C4-2B (cell line): ENCODE measurements around the gene GRIK4.

ENCODE experiments used
- H3K27ac ChIP-seq: fragments of 450-650 bp; 2 replicates; pipeline ENCODE4 v1.5.1; 2017
- CTCF ChIP-seq: fragments of 450-650 bp; conservative IDR thresholded peaks from 2 replicates; pipeline ENCODE4 v1.5.1; 2017; ENCODE audit warnings: mild to moderate bottlenecking
- ZFX ChIP-seq: fragments of 450-650 bp; IDR thresholded peaks from 2 replicates; pipeline ENCODE4 v1.6.1; 2017

Gene GRIK4

GRCh38 chr11:120546312-120547205 is 35.0 kb downstream of the GRIK4 start:
- TF ChIP-seq ZFX = no peak
- no peak for TF ChIP-seq CTCF
- no peak overlapping the region for H3K27ac ChIP-seq

DNA sequence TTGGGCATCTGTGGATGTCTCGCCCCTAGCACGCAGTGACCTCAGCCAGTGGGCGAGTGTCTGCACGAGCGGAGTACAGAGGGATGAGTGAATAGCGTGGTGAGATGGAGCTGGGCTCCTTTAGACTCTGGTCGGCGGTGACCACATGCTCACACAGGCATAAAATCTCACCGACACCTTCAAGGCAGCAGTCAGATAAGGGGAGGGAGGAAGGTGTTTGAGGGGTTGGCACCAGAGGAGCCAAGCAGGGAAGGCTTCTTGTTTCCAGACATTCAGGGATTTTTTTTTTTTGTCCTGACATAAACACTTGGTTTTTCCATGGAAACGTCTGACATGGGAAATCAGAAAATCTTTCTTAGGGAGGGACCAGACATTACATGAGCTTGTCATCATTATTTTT is 35.8 kb downstream of the GRIK4 start:
- TF ChIP-seq CTCF = no peak
- TF ChIP-seq ZFX = no peak
- no peak overlapping the region for H3K27ac ChIP-seq

- H3K27ac ChIP-seq = no peak overlapping the region
- TF ChIP-seq ZFX = no peak
- no peak for TF ChIP-seq CTCF
These were observed 36.5 kb downstream of the GRIK4 start for GRCh38 chr11:120547811-120548681.

DNA sequence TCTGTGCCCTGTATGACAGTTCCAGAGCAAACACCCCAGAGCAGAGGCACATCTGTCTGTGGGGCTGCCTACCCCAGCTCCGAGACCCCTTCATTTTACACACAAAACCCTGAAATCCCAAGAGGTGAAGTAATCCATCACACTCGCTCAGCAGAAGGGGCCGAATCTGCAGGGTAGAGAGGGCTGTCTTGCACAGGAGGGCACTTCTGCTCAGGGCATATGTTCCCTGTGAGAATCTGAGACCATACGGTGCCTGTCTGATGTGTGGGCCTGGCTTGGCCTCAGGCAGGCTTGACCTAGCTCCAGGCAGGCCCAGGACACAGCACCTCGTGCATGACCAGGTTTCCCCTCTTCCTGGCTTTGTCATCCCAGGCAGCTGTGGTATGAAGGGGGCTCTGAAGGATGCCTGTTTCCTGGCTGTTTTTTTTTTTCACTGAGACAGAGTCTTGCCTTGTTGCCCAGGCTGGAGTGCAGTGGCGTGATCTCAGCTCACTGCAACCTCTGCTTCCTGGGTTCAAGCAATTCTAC is 37.2 kb downstream of the GRIK4 start:
- TF ChIP-seq ZFX (no peak), CTCF (no peak)
- H3K27ac ChIP-seq = no peak overlapping the region

DNA sequence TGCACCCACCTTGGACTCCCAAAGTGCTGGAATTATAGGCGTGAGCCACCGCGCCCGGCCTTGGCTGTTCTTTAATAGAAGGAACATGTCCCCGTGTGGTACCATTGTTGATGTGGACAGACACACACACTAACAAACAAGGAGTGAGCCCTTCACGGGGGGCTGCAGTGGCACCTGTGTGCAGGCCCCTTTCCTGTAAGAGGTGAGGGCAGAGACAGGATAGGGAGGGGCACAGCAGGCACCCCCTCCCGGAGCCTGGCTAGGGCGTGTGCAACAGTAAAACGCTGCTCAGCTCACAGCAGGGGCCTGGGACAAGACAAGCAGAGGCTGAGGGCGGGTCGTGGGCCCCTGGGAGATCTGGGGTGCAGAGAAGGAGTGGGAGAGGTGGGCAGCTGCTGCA is 37.8 kb downstream of the GRIK4 start:
- TF ChIP-seq ZFX (no peak), CTCF (no peak)

DNA sequence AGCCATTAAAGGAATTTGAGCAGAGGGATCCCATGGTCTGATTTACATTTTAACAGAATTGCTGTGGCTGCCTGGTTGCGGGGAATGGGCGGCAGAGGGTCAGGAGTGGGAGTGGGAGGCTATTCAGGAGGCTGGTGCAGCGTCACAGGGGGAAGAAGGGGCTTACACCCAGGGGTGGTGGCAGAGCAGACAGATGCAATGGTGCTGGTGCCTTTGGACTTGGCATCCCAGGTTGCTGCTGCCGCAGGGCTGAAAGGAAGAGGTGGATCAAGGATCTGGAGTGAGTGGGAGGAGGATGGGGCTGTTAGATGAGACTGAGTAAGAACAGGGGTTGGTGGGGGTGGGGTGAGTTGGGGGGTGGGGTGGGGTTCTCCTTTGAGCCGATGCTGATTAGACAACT is 38.5 kb downstream of the GRIK4 start:
- TF ChIP-seq CTCF (no peak), ZFX (no peak)

More for the DNA sequence above, 37.8 kb downstream of the GRIK4 start:
- H3K27ac ChIP-seq = no peak overlapping the region

More for the DNA sequence above, 38.5 kb downstream of the GRIK4 start:
- no peak overlapping the region for H3K27ac ChIP-seq
